ENCODE measurements around the gene ARL15. TPM values are rescaled to one million over a fixed set of nuclear protein-coding genes. Genes with fewer than 3 reads are reported as not detected.

ARL15 gene
- total RNA-seq, 1 experiment from 2014 or later: 13.0 TPM

- H3K14ac ChIP-seq (ENCODE audit: insufficient read depth, low read length): no peak overlapping the region
- H3K18ac ChIP-seq (ENCODE audit: insufficient read length, low read depth, low read length): no peak overlapping the region
- H3K4ac ChIP-seq (ENCODE audit: low read depth, low read length): no peak overlapping the region
- no peaks in the 10 kb centered on the region for H3K79me1 ChIP-seq (ENCODE audit: insufficient read depth, low read depth, low read length, poor library complexity, severe bottlenecking)
- H2AFZ ChIP-seq (ENCODE audit: low read length): no peak overlapping the region
- no peak overlapping the region for H3T11ph ChIP-seq (ENCODE audit: low read length)
- no peaks in the 10 kb centered on the region for H3K23me2 ChIP-seq (ENCODE audit: insufficient read length, low read depth, low read length, poor library complexity, severe bottlenecking)
- no peak overlapping the region for H4K8ac ChIP-seq (replicated peaks; ENCODE audit: insufficient read length, low read depth, low read length)
- H3K27me3 ChIP-seq (ENCODE audit: insufficient read depth, low read length): no peaks in the 10 kb centered on the region
- no peak overlapping the region for H2BK5ac ChIP-seq (ENCODE audit: insufficient read length, low read length)
- WGBS (ENCODE audit: extremely low coverage, insufficient read length, low lambda C conversion rate): no CpG with 5 or more reads among the region's 17 CpGs
- H3K4me1 ChIP-seq (ENCODE audit: insufficient read depth, low read length): no peaks in the 10 kb centered on the region
- no peak overlapping the region for H3K27ac Mint-ChIP-seq
- no peak overlapping the region for H4K91ac ChIP-seq (ENCODE audit: insufficient read length, low read depth, low read length)
- TF ChIP-seq CTCF (conservative IDR thresholded peaks at IDR 0.05): no peak
- no peak overlapping the region for H2BK12ac ChIP-seq (ENCODE audit: insufficient read length, low read depth, low read length)
- no peak overlapping the region for H2BK120ac ChIP-seq (ENCODE audit: low read depth, low read length, poor library complexity, severe bottlenecking)
- H3K36me3 Mint-ChIP-seq (ENCODE audit: insufficient read depth in 1 of 3, low read depth in 3 of 3): peaks cover 15 to 41% (median 20%) of the 10 kb centered on the region in 3 experiments
- no peak overlapping the region for H3K23ac ChIP-seq (ENCODE audit: insufficient read length, low read depth, low read length)
- H3K4me3 Mint-ChIP-seq: no peak overlapping the region
- peaks cover 30 to 34% of the 10 kb centered on the region in 2 experiments for H3K9me3 Mint-ChIP-seq
- no peak overlapping the region for H3K9ac ChIP-seq (ENCODE audit: extremely low read depth, insufficient read length, low read length)
- H4K20me1 ChIP-seq (ENCODE audit: control insufficient read depth, insufficient read depth, insufficient read length): no peaks in the 10 kb centered on the region
- H2AK5ac ChIP-seq (ENCODE audit: insufficient read length, low read length): no peak overlapping the region
- H3K79me2 ChIP-seq (ENCODE audit: insufficient read depth, low read length): no peaks in the 10 kb centered on the region
- no peaks in the 10 kb centered on the region for H3K27me3 Mint-ChIP-seq (ENCODE audit: low read depth)
- no peak overlapping the region for H3K4me2 ChIP-seq (ENCODE audit: insufficient read depth, insufficient read length, low read length)
- H2BK20ac ChIP-seq (ENCODE audit: low read depth, low read length, poor library complexity, severe bottlenecking): no peak overlapping the region
- no peak overlapping the region for H2BK15ac ChIP-seq (ENCODE audit: low read depth, low read length)
- no peak overlapping the region for H3K27ac ChIP-seq (ENCODE audit: insufficient read length, low read depth, low read length)
- H3K4me1 Mint-ChIP-seq: 0 out of 4 replicates have a peak, but pooled peaks cover 0 to 5% of the 10 kb centered on the region in 2 experiments
- no peak overlapping the region for H3K56ac ChIP-seq (ENCODE audit: insufficient read length, low read depth, low read length)
- H3K9me3 ChIP-seq (ENCODE audit: control insufficient read depth, low read depth, low read length): peaks cover 9% of the 10 kb centered on the region
- H4K5ac ChIP-seq (ENCODE audit: insufficient read length, low read depth, low read length): peak overlapping the region; percentile 59
- no peak for DNase-seq
Observed at GRCh38 chr5:53858700-53859456, 451.5 kb downstream of the ARL15 start.
